K562 (cell line): ENCODE data around the gene ITPK1. TPM values are rescaled to one million over a fixed set of nuclear protein-coding genes. Genes with fewer than 3 reads are reported as not detected.

ENCODE experiments used
- ATAC-seq: fragments of 200-7000 bp; cut with Tn5 transposase; 3 replicates; pipeline ENCODE4 v1.9.1; 2020; ENCODE audit warnings: moderate library complexity
- BruUV-seq: library from RNA; stranded (reverse); fragments of 400-500 nt; replicated peaks from 2 replicates; lab custom pipeline; 2021; lab: Mats Ljungman, UMichigan
- CTCF ChIA-PET: fragments of 300-600 bp; formaldehyde crosslinking; extraction: SDS; loops from one replicate; lab custom pipeline; 2021; ENCODE audit warnings: low intra/inter-chr PET ratio; lab: Yijun Ruan, JAX
- POLR2A ChIA-PET: fragments of 300-600, 350-650 bp; sonication (Branson Sonifier 250); formaldehyde crosslinking; extraction: SDS; loops from one replicate; lab custom pipeline; 2021; ENCODE audit warnings: antibody characterized with exemption, inconsistent platforms; lab: Yijun Ruan, JAX
- DNase-seq, 4 experiments: peaks; one replicate each; pipeline versions ENCODE4 v3.0.0 to v3.0.0-alpha.2; 2011 to 2018; ENCODE audit warnings: low spot score in 3 of 4, mixed read lengths in 3 of 4; ENCODE audit errors: extremely low read depth in 1 of 4
- FAIRE-seq: peaks from 2 replicates; lab custom pipeline; 2011; peaks lifted over from hg19 to GRCh38; lab: Jason Lieb, UNC
- H2AFZ ChIP-seq: 2 replicates; pipeline ENCODE4 v1.6.0; 2011; ENCODE audit warnings: low read depth, low read length, control low read depth, inconsistent platforms
- H3K27ac ChIP-seq: fragments of 200-600 bp; 3 replicates; pipeline ENCODE4 v1.8.0; 2011; ENCODE audit warnings: low read depth, mild to moderate bottlenecking, control low read depth, inconsistent platforms, low read length, moderate library complexity, mixed read lengths; ENCODE audit errors: extremely low read depth
- H3K27me3 ChIP-seq, 2 experiments: fragments of 300-600 bp in 1 of 2; 2 replicates in 1 of 2; 3 replicates in 1 of 2; pipeline versions ENCODE4 v1.6.0 to v1.8.0; 2011; ENCODE audit warnings: inconsistent platforms in 2 of 2, low read length in 2 of 2, mild to moderate bottlenecking in 1 of 2, mixed read lengths in 1 of 2, moderate library complexity in 1 of 2; ENCODE audit not compliant: control insufficient read depth in 2 of 2, insufficient read depth in 2 of 2
- H3K36me3 ChIP-seq: fragments of 300-600 bp; 3 replicates; pipeline ENCODE4 v1.8.0; 2011; ENCODE audit warnings: mild to moderate bottlenecking, low read length, inconsistent platforms; ENCODE audit not compliant: control insufficient read depth, insufficient read depth
- H3K4me1 ChIP-seq, 2 experiments: fragments of 200-600 bp in 1 of 2; replicated peaks in 1 of 2; 2 replicates in 1 of 2; 3 replicates in 1 of 2; pipeline versions ENCODE4 v1.5.1 to v1.8.0; 2011; ENCODE audit warnings: inconsistent platforms in 2 of 2, low read length in 2 of 2, mild to moderate bottlenecking in 1 of 2, mixed read lengths in 1 of 2, moderate library complexity in 1 of 2; ENCODE audit not compliant: control insufficient read depth in 2 of 2, insufficient read depth in 2 of 2
- H3K4me2 ChIP-seq: 2 replicates; pipeline ENCODE4 v1.6.1; 2011; ENCODE audit warnings: low read length, control low read depth, inconsistent platforms, mixed read lengths; ENCODE audit not compliant: insufficient read depth
- H3K4me3 ChIP-seq: fragments of 200-600 bp; sonication (generic), shearing (Covaris generic); 2 replicates; pipeline ENCODE4 v1.5.1; 2016; ENCODE audit warnings: control low read depth, inconsistent platforms
- H3K79me2 ChIP-seq: fragments of 200-600 bp; 3 replicates; pipeline ENCODE4 v1.8.0; 2011; ENCODE audit warnings: low read length, inconsistent platforms; ENCODE audit not compliant: control insufficient read depth, insufficient read depth
- H3K9ac ChIP-seq, 2 experiments: 2 replicates each; pipeline versions ENCODE4 v1.6.0 to v1.6.1; 2011; ENCODE audit warnings: low read depth in 2 of 2, low read length in 2 of 2, control low read depth in 1 of 2, inconsistent platforms in 1 of 2, mild to moderate bottlenecking in 1 of 2, mixed read lengths in 1 of 2; ENCODE audit not compliant: insufficient read depth in 1 of 2
- H3K9me1 ChIP-seq: one replicate; pipeline ENCODE4 v1.6.0; 2011; ENCODE audit warnings: inconsistent platforms, mild to moderate bottlenecking, low read length, moderate library complexity; ENCODE audit not compliant: control insufficient read depth, insufficient read depth
- H3K9me3 ChIP-seq: replicated peaks from 2 replicates; pipeline ENCODE4 v1.5.1; 2011; ENCODE audit warnings: low read depth, low read length, inconsistent platforms; ENCODE audit not compliant: control insufficient read depth, insufficient read depth
- H4K20me1 ChIP-seq: replicated peaks from 2 replicates; pipeline ENCODE4 v1.6.1; 2011; ENCODE audit warnings: low read length, inconsistent platforms, mixed read lengths; ENCODE audit not compliant: control insufficient read depth, insufficient read depth
- AFF1 ChIP-seq, 2 experiments: fragments of 450-650 bp; IDR thresholded peaks; 2 replicates each; pipeline ENCODE4 v1.6.1; 2018; ENCODE audit warnings: mild to moderate bottlenecking in 2 of 2, low read depth in 1 of 2; ENCODE audit not compliant: partially characterized antibody in 2 of 2
- CLOCK ChIP-seq: fragments of 250-450 bp; sonication (Bioruptor Pico); IDR thresholded peaks from 2 replicates; pipeline ENCODE4 v1.4.0; 2020; ENCODE audit warnings: mild to moderate bottlenecking, moderate library complexity, borderline replicate concordance
- EP400 ChIP-seq: fragments of 450-650 bp; IDR thresholded peaks from 2 replicates; pipeline ENCODE4 v1.6.1; 2017; ENCODE audit warnings: antibody characterized with exemption, mild to moderate bottlenecking, moderate library complexity
- MAFK ChIP-seq: IDR thresholded peaks from 2 replicates; pipeline ENCODE4 v1.6.1; 2011; ENCODE audit warnings: low read length, improper control_type of control experiment
- NCOA1 ChIP-seq: fragments of 450-650 bp; IDR thresholded peaks from 2 replicates; pipeline ENCODE4 v1.6.1; 2016; ENCODE audit warnings: low read depth
- POLR2G ChIP-seq: fragments of 200-400 bp; formaldehyde crosslinking; IDR thresholded peaks from 2 replicates; pipeline ENCODE4 v1.6.1; 2017; ENCODE audit warnings: low read depth, mild to moderate bottlenecking, antibody characterized with exemption, low read length, moderate library complexity
- PRPF4 ChIP-seq: fragments of 200-400 bp; formaldehyde crosslinking; IDR thresholded peaks from one replicate; pipeline ENCODE4 v1.6.1; 2017; ENCODE audit warnings: low read length, low read depth, mild to moderate bottlenecking; ENCODE audit not compliant: insufficient read depth, poor library complexity, severe bottlenecking
- SMARCA5 ChIP-seq: fragments of 450-650 bp; IDR thresholded peaks from 2 replicates; pipeline ENCODE4 v1.6.1; 2016
- ZNF445 ChIP-seq: fragments of 250-450 bp; sonication (Bioruptor Pico); IDR thresholded peaks from 2 replicates; pipeline ENCODE4 v1.4.0; 2020; ENCODE audit warnings: low read depth, mild to moderate bottlenecking, moderate library complexity
- ZNF644 ChIP-seq: fragments of 200-800 bp; sonication (Bioruptor generic); IDR thresholded peaks from 2 replicates; pipeline ENCODE4 v1.6.1; 2016; ENCODE audit warnings: low read depth, missing genetic modification characterization, missing compliant biosample characterization
- WGBS: fragments of 100-300 bp; shearing (Covaris generic); methylation state at CpG from one replicate; pipeline ENCODE4 v1.1.6; 2016; ENCODE audit warnings: low coverage, mixed read lengths; ENCODE audit not compliant: insufficient coverage; ENCODE audit errors: missing lambda C conversion rate; 5-methylcytosine and 5-hydroxymethylcytosine counted together
- in situ Hi-C: fragments of 300-500 bp; cut with MboI; formaldehyde crosslinking; loops from 4 replicates; pipeline ENCODE4 v1.15.0; 2018; ENCODE audit warnings: inconsistent platforms, mixed read lengths
- intact Hi-C: fragments of 100-400 bp; cut with micrococcal nuclease; formaldehyde crosslinking; loops from 2 replicates; pipeline ENCODE4 v1.14.2; 2022
- polyA plus RNA-seq, 8 experiments: library from polyadenylated mRNA; depleted of rRNA in 4 of 8; stranded (reverse) in 5 of 8; unstranded in 3 of 8; fragments of >200 nt; fragmentation: Nextera tagmentation in 2 of 8; fragmentation: Illumina TruSeq in 1 of 8; extraction: Ambion mirVana in 2 of 8; extraction: Trizol in 1 of 8; gene quantifications; 2 replicates each; pipeline versions ENCODE4 v1.2.1 to v1.2.3, GENCODE V29; 2011 to 2014; ENCODE audit warnings: inconsistent platforms in 1 of 8, missing spikeins in 1 of 8
- total RNA-seq, 7 experiments: library from RNA; depleted of rRNA in 6 of 7; stranded (reverse); fragments of >200 nt in 6 of 7; fragmentation: Illumina TruSeq in 2 of 7; extraction: Trizol in 2 of 7; gene quantifications; 2 replicates each; pipeline versions ENCODE4 v1.2.1 to v1.2.3, GENCODE V29; 2011 to 2021; ENCODE audit warnings: low replicate concordance in 1 of 7

The ITPK1 gene
- total and polyA plus RNA-seq, 9 of the 15 experiments (the other 6 are each of a cell fraction or from before 2014, with no cell fraction given): 1.2 to 39.2 (median 23.0) TPM

DNA sequence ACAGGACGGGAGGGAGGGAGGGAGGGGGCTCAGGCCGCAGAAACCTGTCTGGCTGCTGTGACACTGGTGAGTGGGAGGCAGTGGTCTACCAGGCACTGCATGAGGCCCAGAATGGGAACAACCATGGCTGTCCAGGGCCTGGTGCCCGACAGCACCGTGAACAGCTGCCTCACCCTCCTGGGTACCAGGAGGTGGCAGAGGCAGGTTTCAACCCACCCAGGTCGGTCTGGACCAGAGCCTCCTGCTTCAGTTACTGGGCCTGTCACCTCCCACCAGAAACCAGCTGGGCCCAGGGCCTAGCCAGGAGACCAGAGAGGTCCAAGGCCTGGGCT lies 80.2 kb downstream of the ITPK1 start:
- no peak for ATAC-seq
- TF ChIP-seq CLOCK (CRISPR knock-in tag): no peak
- no peak for DNase-seq
- ChIA-PET POLR2A (interaction anchor here (0.6 kb wide), 1 partner anchor 64 kb away, joined by 3 read pairs; no protein-coding TSS in a partner anchor), CTCF (no interaction called here)
- in situ Hi-C loops (no loop called here), intact Hi-C loops (no loop called here)
- Histone ChIP-seq H3K4me1 (peaks cover 0 to 26% of the 10 kb centered on the region in 2 experiments; a peak in 2 of 5 replicates), H3K79me2 (no peaks in the 10 kb centered on the region), H3K4me3 (no peak overlapping the region), H3K9ac (no peak overlapping the region), H3K27ac (no peak overlapping the region), H3K9me1 (peaks cover 8% of the 10 kb centered on the region), H3K4me2 (no peak overlapping the region), H2AFZ (no peak overlapping the region), H4K20me1 (peaks cover 9% of the 10 kb centered on the region), H3K27me3 (no peaks in the 10 kb centered on the region), H3K36me3 (no peaks in the 10 kb centered on the region), H3K9me3 (no peaks in the 10 kb centered on the region)
- FAIRE-seq: no peak
- WGBS: 100% methylated on average over 1 of the region's 5 CpGs
- no TSS peak for BruUV-seq

GRCh38 chr14:93034671-93034994 lies 81.1 kb downstream of the ITPK1 start:
- Histone ChIP-seq H2AFZ (no peak overlapping the region), H3K79me2 (no peaks in the 10 kb centered on the region), H3K9me3 (no peaks in the 10 kb centered on the region), H3K27me3 (no peaks in the 10 kb centered on the region), H3K4me1 (peaks cover 0 to 23% of the 10 kb centered on the region in 2 experiments; a peak in 2 of 5 replicates), H3K4me3 (no peak overlapping the region), H3K4me2 (no peak overlapping the region), H3K27ac (no peak overlapping the region), H4K20me1 (peaks cover 9% of the 10 kb centered on the region), H3K9ac (no peak overlapping the region), H3K36me3 (no peaks in the 10 kb centered on the region), H3K9me1 (peaks cover 8% of the 10 kb centered on the region)
- CTCF ChIA-PET: no interaction called here
- in situ Hi-C loops: no loop called here
- BruUV-seq: no TSS peak
- POLR2A ChIA-PET: no interaction called here
- intact Hi-C loops: no loop called here
- ATAC-seq (no peak), DNase-seq (no peak), FAIRE-seq (no peak)
- WGBS: no CpG with 5 or more reads among the region's 5 CpGs
- TF ChIP-seq MAFK: no peak
- no peak for TF ChIP-seq PRPF4
- no peak for TF ChIP-seq AFF1 (IDR thresholded peaks at IDR 0.05; ENCODE audit: low read depth in 1 of 2, partially characterized antibody in 2 of 2)
- TF ChIP-seq NCOA1: no peak
- no peak for TF ChIP-seq SMARCA5
- TF ChIP-seq POLR2G: no peak
- TF ChIP-seq ZNF445 (CRISPR knock-in tag): no peak
- no peak for TF ChIP-seq ZNF644 (tag)
- no peak for TF ChIP-seq EP400
